Measurements from ENCODE around the gene GRWD1. TPM values are rescaled to one million over a fixed set of nuclear protein-coding genes. Genes with fewer than 3 reads are reported as not detected.
A peak's percentile ranks its signal among the peaks of the same experiment; 100 is the strongest.

Gene GRWD1
- total and polyA plus RNA-seq, 10 donors, result 5.5 to 34.5 (median 25.4) TPM

GRCh38 chr19:48493718-48494401 is 48.1 kb downstream of the GRWD1 start:
- no peaks in the 10 kb centered on the region for H3K36me3 ChIP-seq
- peak overlapping the region in 7 of 8 donors; percentile 34 to 73 (median 42) for H3K4me3 ChIP-seq
- no peak for TF ChIP-seq POLR2A (IDR thresholded peaks at IDR 0.05)
- no peak for TF ChIP-seq POLR2AphosphoS5 (IDR thresholded peaks at IDR 0.05)
- no peak for TF ChIP-seq CTCF (IDR thresholded peaks at IDR 0.05 in 8 of 11, conservative IDR thresholded peaks at IDR 0.05 in 3 of 11)
- intact Hi-C loops (cut with DNase I; ENCODE audit: low total_unique reads), result no loop called here
- peaks cover 8 to 74% (median 48%) of the 10 kb centered on the region in 6 donors for H3K4me1 ChIP-seq
- H3K9me3 ChIP-seq, result peaks cover 0 to 4% (median 0%) of the 10 kb centered on the region in 8 donors
- WGBS, 5 donors, result 4 to 72% (median 7%) methylated on average over 2 to 70 of the region's 70 CpGs
- H3K27ac ChIP-seq, result peak overlapping the region in 4 of 8 donors; percentile 59 to 77 (median 72)
- DNase-seq, result peak; percentile 75
- H3K27me3 ChIP-seq (replicated peaks in 1 of 7), result peaks cover 0 to 98% (median 45%) of the 10 kb centered on the region in 7 donors

- Histone ChIP-seq H3K27ac (peak overlapping the region in 1 of 8 donors; percentile 7), H3K9me3 (peaks cover 0 to 4% (median 0%) of the 10 kb centered on the region in 8 donors), H3K4me3 (no peak overlapping the region), H3K4me1 (peaks cover 4 to 65% (median 39%) of the 10 kb centered on the region in 6 donors), H3K36me3 (no peaks in the 10 kb centered on the region), H3K27me3 (replicated peaks in 1 of 7) (peaks cover 0 to 98% (median 59%) of the 10 kb centered on the region in 7 donors)
- no peak for TF ChIP-seq POLR2A (IDR thresholded peaks at IDR 0.05)
- TF ChIP-seq POLR2AphosphoS5 (IDR thresholded peaks at IDR 0.05), result peak in 1 of 3 donors; percentile 17
- TF ChIP-seq CTCF (IDR thresholded peaks at IDR 0.05 in 8 of 11, conservative IDR thresholded peaks at IDR 0.05 in 3 of 11), result no peak
- no peak for DNase-seq
- intact Hi-C loops (cut with DNase I; ENCODE audit: low total_unique reads), result no loop called here
- WGBS, 5 donors, result 37 to 49% (median 41%) methylated on average over 6 of the region's 6 CpGs
Measured at GRCh38 chr19:48495396-48495795, 49.6 kb downstream of the GRWD1 start.

GRCh38 chr19:48496959-48497727 is 51.4 kb downstream of the GRWD1 start:
- intact Hi-C loops (cut with DNase I; ENCODE audit: low total_unique reads), result no loop called here
- WGBS, 5 donors, result 75 to 91% (median 86%) methylated on average over 39 to 45 of the region's 45 CpGs
- Histone ChIP-seq H3K36me3 (no peaks in the 10 kb centered on the region), H3K4me3 (no peak overlapping the region), H3K9me3 (peaks cover 0 to 4% (median 0%) of the 10 kb centered on the region in 8 donors), H3K27ac (no peak overlapping the region), H3K4me1 (peaks cover 4 to 62% (median 29%) of the 10 kb centered on the region in 6 donors), H3K27me3 (replicated peaks in 1 of 7) (peaks cover 0 to 97% (median 63%) of the 10 kb centered on the region in 7 donors)
- no peak for DNase-seq
- no peak for TF ChIP-seq CTCF (IDR thresholded peaks at IDR 0.05 in 8 of 11, conservative IDR thresholded peaks at IDR 0.05 in 3 of 11)
